Mucosa of stomach (tissue), 1 donor: ENCODE data around the gene LIPT1.
"Not testable (repeated sequence)": the region's sequence is repeated elsewhere in the genome, so short reads cannot be mapped to it uniquely, and the experiment has no call there.

Source experiments
- H3K27me3 ChIP-seq: one replicate; pipeline ENCODE4 v1.7.0; 2013; ENCODE audit warnings: mild to moderate bottlenecking, low read length; ENCODE audit not compliant: control insufficient read depth, insufficient read depth
- H3K36me3 ChIP-seq: one replicate; pipeline ENCODE4 v1.7.0; 2013; ENCODE audit warnings: low read length; ENCODE audit not compliant: control insufficient read depth, insufficient read depth
- H3K4me1 ChIP-seq: one replicate; pipeline ENCODE4 v1.7.0; 2013; ENCODE audit warnings: mild to moderate bottlenecking, low read length; ENCODE audit not compliant: control insufficient read depth, insufficient read depth
- H3K4me3 ChIP-seq: one replicate; pipeline ENCODE4 v1.7.0; 2013; ENCODE audit warnings: low read length
- H3K9ac ChIP-seq: one replicate; pipeline ENCODE4 v1.7.0; 2013; ENCODE audit warnings: mild to moderate bottlenecking, low read length, moderate library complexity
- H3K9me3 ChIP-seq: one replicate; pipeline ENCODE4 v1.7.0; 2013; ENCODE audit warnings: mild to moderate bottlenecking, low read length, moderate library complexity; ENCODE audit not compliant: control insufficient read depth
- donor health status: Pancreatic carcinoma.

LIPT1 gene

GRCh38 chr2:99154643-99155536 is at the start of gene LIPT1, which contains the start of gene TSGA10:
TSS of gene LIPT1 (plus strand) at chr2:99154967. CDS start at chr2:99161958, 6,991 bp downstream.
TSS of gene TSGA10 (minus strand) at chr2:99154942. CDS start at chr2:99109439, 45,503 bp downstream.
- Histone ChIP-seq H3K9ac (peak within 1 kb of the TSS; percentile 93), H3K36me3 (no peaks in the 10 kb centered on the region), H3K27me3 (no peaks in the 10 kb centered on the region), H3K9me3 (no peaks in the 10 kb centered on the region), H3K4me1 (peaks cover 7% of the 10 kb centered on the region), H3K4me3 (peak within 1 kb of the TSS; percentile 98)

GRCh38 chr2:99106913-99107312 is 47.9 kb upstream of the LIPT1 start:
- H3K4me3 ChIP-seq: no peak overlapping the region
- no peak overlapping the region for H3K9ac ChIP-seq
- H3K4me1 ChIP-seq: no peaks in the 10 kb centered on the region
- no peaks in the 10 kb centered on the region for H3K36me3 ChIP-seq
- H3K9me3 ChIP-seq: no peaks in the 10 kb centered on the region
- no peaks in the 10 kb centered on the region for H3K27me3 ChIP-seq

DNA sequence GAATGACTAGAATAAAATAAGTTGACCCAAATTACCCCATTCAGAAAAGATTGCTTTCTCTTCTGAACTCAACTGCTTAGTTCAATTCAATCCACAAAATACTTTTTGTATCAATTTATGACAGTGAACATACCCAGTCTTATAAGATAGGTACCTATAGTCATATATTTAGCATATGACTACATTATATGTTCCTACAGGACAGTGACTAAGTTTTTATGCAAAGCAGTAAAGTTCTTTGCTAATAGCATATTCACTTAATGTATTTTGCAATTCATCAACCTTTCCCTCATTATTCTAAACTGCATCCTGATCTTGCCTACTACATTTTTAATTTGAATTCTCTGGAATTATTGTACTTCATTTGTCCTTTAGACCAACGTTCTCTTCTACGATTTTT is 43.5 kb upstream of the LIPT1 start:
- H3K36me3 ChIP-seq: no peaks in the 10 kb centered on the region
- no peaks in the 10 kb centered on the region for H3K27me3 ChIP-seq
- no peak overlapping the region for H3K9ac ChIP-seq
- no peaks in the 10 kb centered on the region for H3K4me1 ChIP-seq
- no peak overlapping the region for H3K4me3 ChIP-seq
- no peaks in the 10 kb centered on the region for H3K9me3 ChIP-seq

DNA sequence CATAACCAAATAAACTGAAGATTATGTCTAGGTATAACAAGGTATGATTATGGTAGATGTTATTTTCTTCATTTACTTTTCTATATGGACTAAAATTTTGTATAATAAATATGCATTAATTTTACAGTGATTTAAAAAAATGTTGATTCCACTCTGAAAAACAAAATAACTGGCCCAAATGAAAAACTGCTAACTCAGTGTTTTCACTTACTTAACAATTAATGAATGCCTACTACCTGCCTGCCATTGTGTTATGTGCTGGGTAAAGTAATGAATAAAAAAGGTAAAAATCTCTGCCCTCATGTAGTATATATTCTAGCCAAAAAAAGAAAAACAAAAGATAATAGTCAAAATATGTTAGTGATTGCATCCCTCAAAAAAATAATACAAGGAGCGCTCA is 42.8 kb upstream of the LIPT1 start:
- H3K27me3 ChIP-seq: no peaks in the 10 kb centered on the region
- H3K9me3 ChIP-seq: no peaks in the 10 kb centered on the region
- H3K4me3 ChIP-seq: no peak overlapping the region
- no peaks in the 10 kb centered on the region for H3K4me1 ChIP-seq
- H3K36me3 ChIP-seq: no peaks in the 10 kb centered on the region
- H3K9ac ChIP-seq: no peak overlapping the region

DNA sequence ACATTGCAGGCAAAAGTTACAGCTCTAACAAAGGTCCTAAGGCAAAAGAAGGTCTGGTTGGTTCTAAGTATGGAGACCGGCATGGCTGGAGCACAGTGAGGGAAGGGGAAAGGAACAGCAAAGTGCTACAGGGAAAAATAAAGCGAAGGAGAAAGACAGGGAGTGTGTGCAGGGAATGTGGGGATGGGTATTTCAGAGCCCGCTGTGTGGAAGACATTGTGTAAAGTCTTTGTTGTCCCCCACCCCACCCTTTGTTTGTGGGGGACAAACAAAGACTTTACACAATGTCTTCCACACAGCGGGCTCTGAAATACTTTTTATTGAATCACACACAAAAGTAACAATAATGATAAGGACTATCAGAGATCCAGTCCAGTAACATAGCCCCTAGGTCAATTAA is 42.1 kb upstream of the LIPT1 start:
- H3K4me3 ChIP-seq: no peak overlapping the region
- H3K36me3 ChIP-seq: no peaks in the 10 kb centered on the region
- H3K27me3 ChIP-seq: no peaks in the 10 kb centered on the region
- H3K9ac ChIP-seq: no peak overlapping the region
- no peaks in the 10 kb centered on the region for H3K4me1 ChIP-seq
- H3K9me3 ChIP-seq: no peaks in the 10 kb centered on the region

DNA sequence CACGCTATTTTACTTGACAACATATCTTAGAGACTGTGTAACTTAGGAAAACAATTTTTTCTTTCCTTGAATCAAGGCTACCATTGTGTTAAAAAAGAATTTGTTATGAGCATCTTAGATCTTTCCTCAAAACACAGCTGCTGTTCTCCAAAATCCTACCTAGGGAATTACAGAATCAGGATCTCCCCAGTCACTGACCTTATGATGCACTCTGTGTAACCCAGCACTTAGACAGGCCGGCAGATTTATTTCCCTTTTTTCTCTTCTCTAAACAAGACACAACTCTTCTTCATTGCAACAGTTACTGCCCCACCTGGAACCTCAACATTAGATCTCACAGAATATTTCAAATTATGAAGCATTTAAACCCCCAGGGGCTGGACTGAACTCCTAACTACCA is 26.8 kb upstream of the LIPT1 start:
- H3K9me3 ChIP-seq: no peaks in the 10 kb centered on the region
- H3K36me3 ChIP-seq: no peaks in the 10 kb centered on the region
- H3K27me3 ChIP-seq: no peaks in the 10 kb centered on the region
- no peak overlapping the region for H3K9ac ChIP-seq
- no peaks in the 10 kb centered on the region for H3K4me1 ChIP-seq
- no peak overlapping the region for H3K4me3 ChIP-seq

DNA sequence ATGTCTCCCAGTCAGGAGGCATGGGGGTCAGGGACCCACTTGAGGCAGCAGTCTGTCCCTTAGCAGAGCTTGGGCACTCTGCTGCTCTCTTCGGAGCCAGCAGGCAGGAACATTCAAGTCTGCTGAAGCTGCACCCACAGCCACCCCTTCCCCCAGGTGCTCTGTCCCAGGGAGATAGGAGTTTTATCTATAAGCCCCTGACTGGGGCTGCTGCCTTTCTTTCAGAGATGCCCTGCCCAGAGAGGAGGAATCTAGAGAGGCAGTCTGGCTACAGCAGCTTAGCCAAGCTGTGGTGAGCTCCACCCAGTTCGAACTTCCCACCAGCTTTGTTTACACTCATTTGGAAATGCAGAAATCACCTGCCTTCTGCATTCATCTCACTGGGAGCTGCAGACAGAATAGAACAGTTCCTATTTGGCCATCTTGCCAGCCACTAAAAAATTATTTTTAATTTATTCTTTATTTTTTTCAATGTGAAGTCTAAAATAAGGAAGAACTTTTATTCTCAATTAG is 19.7 kb upstream of the LIPT1 start:
- H3K27me3 ChIP-seq, H3K4me3 ChIP-seq, H3K9ac ChIP-seq, H3K36me3 ChIP-seq, H3K9me3 ChIP-seq, H3K4me1 ChIP-seq: not testable (repeated sequence)

- no peaks in the 10 kb centered on the region for H3K27me3 ChIP-seq
- no peaks in the 10 kb centered on the region for H3K9me3 ChIP-seq
- no peak overlapping the region for H3K4me3 ChIP-seq
- H3K4me1 ChIP-seq: peaks cover 4% of the 10 kb centered on the region
- H3K36me3 ChIP-seq: no peaks in the 10 kb centered on the region
- H3K9ac ChIP-seq: no peak overlapping the region
Observed at GRCh38 chr2:99139003-99139402, 15.8 kb upstream of the LIPT1 start.

GRCh38 chr2:99140056-99140859 is 14.5 kb upstream of the LIPT1 start:
- peaks cover 4% of the 10 kb centered on the region for H3K4me1 ChIP-seq
- H3K9me3 ChIP-seq: no peaks in the 10 kb centered on the region
- H3K4me3 ChIP-seq: peak overlapping the region; percentile 43
- peak overlapping the region; percentile 78 for H3K9ac ChIP-seq
- H3K36me3 ChIP-seq: no peaks in the 10 kb centered on the region
- no peaks in the 10 kb centered on the region for H3K27me3 ChIP-seq

- Histone ChIP-seq H3K9me3 (no peaks in the 10 kb centered on the region), H3K4me3 (peak overlapping the region; percentile 43), H3K4me1 (peaks cover 4% of the 10 kb centered on the region), H3K36me3 (no peaks in the 10 kb centered on the region), H3K9ac (peak overlapping the region; percentile 78), H3K27me3 (no peaks in the 10 kb centered on the region)
Observed at GRCh38 chr2:99140860-99141109, 14.0 kb upstream of the LIPT1 start.

DNA sequence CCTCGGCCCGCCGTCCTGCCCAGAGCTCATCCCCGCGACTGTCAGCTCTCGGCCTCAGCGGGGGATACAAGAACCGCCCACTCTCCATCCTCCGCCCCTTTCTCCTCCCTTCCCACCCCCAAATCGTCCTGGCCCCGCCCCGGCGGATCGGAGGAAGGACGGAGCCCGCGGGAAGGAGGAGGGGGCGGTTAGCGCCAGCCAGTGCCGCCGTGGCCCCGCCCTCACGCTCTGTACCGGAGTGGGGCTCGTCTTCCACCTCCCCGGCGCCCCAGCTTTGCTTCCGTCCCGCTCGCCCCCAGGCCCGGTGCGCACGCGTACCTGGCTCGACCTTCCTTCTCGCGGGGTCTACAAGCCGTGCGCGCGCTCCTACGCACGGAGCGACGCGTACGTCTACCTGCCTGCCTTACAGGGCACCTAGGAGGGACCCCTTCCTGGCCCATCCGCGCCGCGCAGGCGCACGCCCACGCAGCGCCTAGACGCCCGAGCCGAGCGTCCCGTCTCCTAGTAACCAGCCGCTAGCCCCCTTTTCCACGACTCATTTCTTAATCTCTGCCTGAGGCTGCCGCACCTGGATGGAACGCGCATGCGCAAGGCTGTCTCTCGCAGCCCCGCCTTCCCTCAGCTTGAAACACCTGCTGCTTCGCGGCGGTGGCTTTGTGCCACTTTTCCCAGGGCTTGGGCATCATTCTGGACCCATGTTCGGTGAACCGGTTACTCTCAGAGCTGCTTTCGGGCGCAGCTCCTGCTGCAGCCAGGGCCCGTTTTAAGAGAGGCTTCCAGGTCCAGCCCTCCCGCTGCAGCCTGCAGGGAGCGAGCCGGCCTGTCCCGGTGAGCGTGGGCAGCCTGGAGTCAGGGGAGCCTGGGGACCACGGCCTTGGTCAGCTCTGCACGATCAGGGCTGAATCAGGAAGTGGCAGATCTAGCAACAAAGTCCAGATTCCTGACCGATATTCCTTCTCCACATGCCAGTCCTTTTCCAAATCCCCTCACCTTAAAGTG is 13.4 kb upstream of the LIPT1 start, which contains the start of gene C2orf15:
C2orf15 (plus strand) TSS at position 598 of the 999 bp plus-strand sequence. CDS start 8,852 bp downstream, outside the sequence.
- Histone ChIP-seq H3K9me3 (no peaks in the 10 kb centered on the region), H3K9ac (peak within 1 kb of the TSS; percentile 78), H3K4me3 (peak within 1 kb of the TSS; percentile 43), H3K27me3 (no peaks in the 10 kb centered on the region), H3K4me1 (peaks cover 4% of the 10 kb centered on the region), H3K36me3 (no peaks in the 10 kb centered on the region)
